Neural progenitor cell (in vitro differentiated cells): ENCODE data around the gene ZNF625.

Source experiments
- CTCF ChIP-seq: fragments of 200-600 bp; sonication (generic); IDR thresholded peaks from 2 replicates; pipeline ENCODE4 v1.5.1; 2017; ENCODE audit warnings: antibody characterized with exemption, mild to moderate bottlenecking
- EZH2 ChIP-seq: fragments of 200-600 bp; sonication (generic); IDR thresholded peaks from 2 replicates; pipeline ENCODE4 v1.6.1; 2017; ENCODE audit warnings: antibody characterized with exemption, mild to moderate bottlenecking, moderate library complexity

- no peak for TF ChIP-seq CTCF
- TF ChIP-seq EZH2: no peak
Observed at GRCh38 chr19:12187625-12188024, 31.1 kb upstream of the ZNF625 start.
